OCI-LY3 (cell line): ENCODE data around the gene NFIB.

ENCODE experiments used
- H2AFZ ChIP-seq: fragments of 200-600, 300-600 bp; shearing (Covaris generic); 2 replicates; pipeline ENCODE4 v1.6.0; 2014; ENCODE audit warnings: antibody characterized with exemption, low read depth, low read length
- H3K27ac ChIP-seq: fragments of 200-600, 300-600 bp; sonication (generic); 2 replicates; pipeline ENCODE4 v1.5.1; 2014; ENCODE audit warnings: mild to moderate bottlenecking, low read length, moderate library complexity, mixed read lengths
- H3K27me3 ChIP-seq: fragments of 200-600, 300-600 bp; sonication (generic); 2 replicates; pipeline ENCODE4 v1.6.1; 2014; ENCODE audit warnings: low read depth, low read length, mixed read lengths
- H3K36me3 ChIP-seq: fragments of 200-600, 300-600 bp; sonication (generic); replicated peaks from 2 replicates; pipeline ENCODE3; 2014; ENCODE audit warnings: low read depth, low read length, mixed read lengths
- H3K4me1 ChIP-seq: fragments of 300-600, 200-600 bp; sonication (generic); 2 replicates; pipeline ENCODE4 v1.6.1; 2014; ENCODE audit warnings: low read length, mixed read lengths
- H3K4me2 ChIP-seq: fragments of 200-600, 300-600 bp; sonication (generic); 2 replicates; pipeline ENCODE4 v1.6.1; 2014; ENCODE audit warnings: low read length, mixed read lengths
- H3K4me3 ChIP-seq: fragments of 300-600, 200-600 bp; sonication (generic); 2 replicates; pipeline ENCODE4 v1.5.1; 2014; ENCODE audit warnings: antibody characterized with exemption, mild to moderate bottlenecking, low read length, moderate library complexity
- H3K79me2 ChIP-seq: fragments of 300-600, 200-600 bp; shearing (Covaris generic); 2 replicates; pipeline ENCODE4 v1.6.1; 2014; ENCODE audit warnings: mild to moderate bottlenecking, low read length, mixed read lengths
- H3K9ac ChIP-seq: fragments of 300-600, 200-600 bp; shearing (Covaris generic); 2 replicates; pipeline ENCODE4 v1.6.0; 2014; ENCODE audit warnings: mild to moderate bottlenecking, low read length, moderate library complexity
- H3K9me3 ChIP-seq: fragments of 200-600, 300-600 bp; shearing (Covaris generic); 2 replicates; pipeline ENCODE4 v1.6.1; 2014; ENCODE audit warnings: low read length, mixed read lengths; ENCODE audit not compliant: insufficient read depth
- H4K20me1 ChIP-seq: fragments of 200-600, 300-600 bp; sonication (generic); 2 replicates; pipeline ENCODE4 v1.6.1; 2016; ENCODE audit warnings: low read length, mixed read lengths; ENCODE audit not compliant: insufficient read depth
- EZH2phosphoT487 ChIP-seq: fragments of 200-600 bp; shearing (Covaris generic); IDR thresholded peaks from 2 replicates; pipeline ENCODE4 v1.6.1; 2018; ENCODE audit warnings: antibody characterized with exemption, mixed run types, low read depth
- TF ChIP-seq, protein P1 (sequence below): fragments of 200-600, 300-600 bp; sonication (generic); IDR thresholded peaks from 2 replicates; pipeline ENCODE4 v1.5.1; 2014; ENCODE audit warnings: antibody characterized with exemption, low read length, low read depth

Gene NFIB

DNA sequence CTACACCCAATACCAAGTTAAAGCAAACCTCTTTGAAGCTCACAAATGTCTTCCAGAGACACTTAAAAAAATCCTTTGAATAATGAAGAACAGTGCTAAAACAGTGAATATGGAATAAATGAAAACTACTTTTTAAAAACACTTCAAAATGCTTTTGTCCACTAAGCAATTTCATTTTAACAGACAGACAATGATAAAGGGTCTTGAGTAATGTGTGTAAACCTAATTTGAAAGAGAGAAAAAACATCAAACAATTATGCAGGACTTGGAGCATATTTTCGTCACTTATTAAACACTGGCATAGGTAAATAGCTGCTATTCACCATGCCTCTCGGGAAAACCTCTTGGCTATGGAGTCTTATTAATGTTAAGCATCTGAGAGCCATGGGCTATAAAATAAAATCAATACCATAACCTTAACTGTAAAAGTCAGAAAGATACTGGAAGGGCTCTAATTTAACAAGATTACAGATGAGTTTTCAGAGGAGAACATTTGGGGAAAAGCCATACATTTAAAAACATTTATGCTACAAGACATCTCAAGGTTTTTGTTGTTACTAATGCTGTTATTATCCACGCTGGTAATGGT is 177.8 kb downstream of the NFIB start:
- Histone ChIP-seq H3K4me1 (peaks cover 4% of the 10 kb centered on the region), H3K4me2 (no peak overlapping the region), H3K79me2 (no peaks in the 10 kb centered on the region), H3K27me3 (peaks cover 10% of the 10 kb centered on the region; the same call in 1 of the 2 replicates), H3K4me3 (no peak overlapping the region), H3K9me3 (no peaks in the 10 kb centered on the region), H3K36me3 (no peaks in the 10 kb centered on the region), H4K20me1 (no peaks in the 10 kb centered on the region), H2AFZ (no peak overlapping the region), H3K27ac (no peak overlapping the region), H3K9ac (no peak overlapping the region)
- no peak for TF ChIP-seq EZH2phosphoT487
- TF ChIP-seq, protein P1, sequence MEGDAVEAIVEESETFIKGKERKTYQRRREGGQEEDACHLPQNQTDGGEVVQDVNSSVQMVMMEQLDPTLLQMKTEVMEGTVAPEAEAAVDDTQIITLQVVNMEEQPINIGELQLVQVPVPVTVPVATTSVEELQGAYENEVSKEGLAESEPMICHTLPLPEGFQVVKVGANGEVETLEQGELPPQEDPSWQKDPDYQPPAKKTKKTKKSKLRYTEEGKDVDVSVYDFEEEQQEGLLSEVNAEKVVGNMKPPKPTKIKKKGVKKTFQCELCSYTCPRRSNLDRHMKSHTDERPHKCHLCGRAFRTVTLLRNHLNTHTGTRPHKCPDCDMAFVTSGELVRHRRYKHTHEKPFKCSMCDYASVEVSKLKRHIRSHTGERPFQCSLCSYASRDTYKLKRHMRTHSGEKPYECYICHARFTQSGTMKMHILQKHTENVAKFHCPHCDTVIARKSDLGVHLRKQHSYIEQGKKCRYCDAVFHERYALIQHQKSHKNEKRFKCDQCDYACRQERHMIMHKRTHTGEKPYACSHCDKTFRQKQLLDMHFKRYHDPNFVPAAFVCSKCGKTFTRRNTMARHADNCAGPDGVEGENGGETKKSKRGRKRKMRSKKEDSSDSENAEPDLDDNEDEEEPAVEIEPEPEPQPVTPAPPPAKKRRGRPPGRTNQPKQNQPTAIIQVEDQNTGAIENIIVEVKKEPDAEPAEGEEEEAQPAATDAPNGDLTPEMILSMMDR = no peak

DNA sequence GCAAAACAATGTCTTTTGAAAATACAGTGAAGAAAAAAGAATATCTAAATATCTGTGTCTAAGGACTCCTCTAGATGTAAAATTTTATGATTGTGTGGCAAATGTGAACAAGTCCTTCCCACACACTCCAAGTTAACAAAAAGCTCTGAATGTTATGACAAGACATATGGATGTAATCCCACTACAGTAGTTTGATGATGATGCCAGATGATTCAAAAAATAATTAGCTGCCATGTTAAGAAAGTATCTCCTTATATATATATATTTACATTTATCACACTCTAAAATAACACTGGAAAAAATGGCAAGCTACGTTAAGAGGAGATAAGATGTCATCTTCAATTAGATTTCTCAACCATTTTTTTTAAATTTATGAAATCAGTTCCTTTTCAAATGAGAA is 178.5 kb downstream of the NFIB start:
- Histone ChIP-seq H3K27ac (no peak overlapping the region), H4K20me1 (no peaks in the 10 kb centered on the region), H3K9ac (no peak overlapping the region), H2AFZ (no peak overlapping the region), H3K4me3 (no peak overlapping the region), H3K36me3 (no peaks in the 10 kb centered on the region), H3K4me1 (peaks cover 4% of the 10 kb centered on the region), H3K79me2 (no peaks in the 10 kb centered on the region), H3K27me3 (peaks cover 10% of the 10 kb centered on the region; the same call in 1 of the 2 replicates), H3K9me3 (no peaks in the 10 kb centered on the region), H3K4me2 (no peak overlapping the region)
- TF ChIP-seq, protein P1 = no peak
- TF ChIP-seq EZH2phosphoT487 = no peak

DNA sequence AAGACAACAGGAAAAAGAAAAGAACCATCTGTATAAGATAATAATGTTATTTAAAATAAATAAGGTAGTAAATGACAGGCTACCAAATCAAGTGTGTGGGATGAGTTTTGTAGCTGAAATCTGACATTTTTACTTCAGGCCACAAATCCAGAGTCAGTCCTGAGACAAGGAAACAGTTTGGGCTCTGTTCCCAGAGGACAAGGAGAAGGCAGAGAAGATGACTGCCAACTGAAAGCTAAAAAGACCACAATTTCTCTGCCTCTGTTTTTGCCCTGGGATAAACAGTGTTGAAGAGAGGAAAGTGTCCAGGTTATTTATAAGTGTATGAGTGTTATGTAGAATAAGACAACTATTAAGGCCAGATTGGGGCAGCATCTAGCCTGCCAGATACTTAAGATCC is 180.5 kb downstream of the NFIB start:
- Histone ChIP-seq H3K4me2 (no peak overlapping the region), H3K36me3 (no peaks in the 10 kb centered on the region), H3K27ac (no peak overlapping the region), H3K9me3 (no peaks in the 10 kb centered on the region), H2AFZ (no peak overlapping the region), H3K9ac (no peak overlapping the region), H4K20me1 (no peaks in the 10 kb centered on the region), H3K79me2 (no peaks in the 10 kb centered on the region), H3K4me1 (no peaks in the 10 kb centered on the region), H3K27me3 (peaks cover 10% of the 10 kb centered on the region; the same call in 1 of the 2 replicates), H3K4me3 (no peak overlapping the region)
- no peak for TF ChIP-seq EZH2phosphoT487
- TF ChIP-seq, protein P1 = no peak

DNA sequence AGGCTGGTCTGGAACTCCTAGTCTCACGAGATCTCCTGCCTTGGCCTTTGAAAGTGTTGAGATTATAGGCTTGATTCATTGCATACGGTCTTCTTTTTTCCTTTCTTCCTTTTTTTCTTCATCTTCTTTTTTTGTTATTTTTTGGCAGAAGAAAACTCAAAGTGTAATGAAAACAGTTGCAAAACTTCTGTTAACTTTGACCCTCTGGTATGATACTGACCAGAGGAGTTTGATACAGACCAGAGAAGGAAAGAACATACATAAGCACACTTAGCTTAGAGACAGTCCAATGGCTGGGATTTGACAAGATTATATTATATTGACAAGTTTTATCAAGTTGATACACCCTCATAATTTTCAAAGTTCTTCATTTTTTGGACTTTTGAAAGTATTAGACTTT is 181.2 kb downstream of the NFIB start:
- H3K9me3 ChIP-seq = no peaks in the 10 kb centered on the region
- H2AFZ ChIP-seq = no peak overlapping the region
- H3K4me1 ChIP-seq = no peaks in the 10 kb centered on the region
- H3K79me2 ChIP-seq = no peaks in the 10 kb centered on the region
- TF ChIP-seq EZH2phosphoT487 = no peak
- TF ChIP-seq, protein P1 = no peak
- no peak overlapping the region for H3K4me3 ChIP-seq
- H3K36me3 ChIP-seq = no peaks in the 10 kb centered on the region
- no peak overlapping the region for H3K27ac ChIP-seq
- peaks cover 10% of the 10 kb centered on the region; the same call in 1 of the 2 replicates for H3K27me3 ChIP-seq
- no peak overlapping the region for H3K4me2 ChIP-seq
- no peak overlapping the region for H3K9ac ChIP-seq
- no peaks in the 10 kb centered on the region for H4K20me1 ChIP-seq
